ENCODE data around the gene MYO1D.

Gene MYO1D

GRCh38 chr17:32601866-32602265 is 275.1 kb downstream of the MYO1D start:
- intact Hi-C loops (cut with DNase I; ENCODE audit: low total_unique reads) = no loop called here
- Histone ChIP-seq H3K27me3 (no peaks in the 10 kb centered on the region), H3K27ac (no peak overlapping the region), H3K4me3 (no peak overlapping the region), H3K9me3 (peaks cover 0 to 4% (median 0%) of the 10 kb centered on the region in 3 donors), H3K4me1 (no peaks in the 10 kb centered on the region), H3K36me3 (peaks cover 12 to 53% (median 19%) of the 10 kb centered on the region in 3 donors)
- TF ChIP-seq CTCF (IDR thresholded peaks at IDR 0.05) = no peak
- DNase-seq = no peak

GRCh38 chr17:32596628-32597027 is 280.3 kb downstream of the MYO1D start:
- Histone ChIP-seq H3K36me3 (peaks cover 16 to 25% (median 23%) of the 10 kb centered on the region in 3 donors), H3K27ac (no peak overlapping the region), H3K27me3 (no peaks in the 10 kb centered on the region), H3K4me3 (no peak overlapping the region), H3K4me1 (no peaks in the 10 kb centered on the region), H3K9me3 (peaks cover 0 to 4% (median 0%) of the 10 kb centered on the region in 3 donors)
- DNase-seq = no peak
- intact Hi-C loops (cut with DNase I; ENCODE audit: low total_unique reads) = no loop called here
- no peak for TF ChIP-seq CTCF (IDR thresholded peaks at IDR 0.05)

GRCh38 chr17:32596206-32596605 is 280.7 kb downstream of the MYO1D start:
- no peak overlapping the region for H3K27ac ChIP-seq
- intact Hi-C loops (cut with DNase I; ENCODE audit: low total_unique reads) = no loop called here
- TF ChIP-seq CTCF (IDR thresholded peaks at IDR 0.05) = no peak
- no peaks in the 10 kb centered on the region for H3K27me3 ChIP-seq
- no peak overlapping the region for H3K4me3 ChIP-seq
- peaks cover 11 to 23% (median 19%) of the 10 kb centered on the region in 3 donors for H3K36me3 ChIP-seq
- H3K4me1 ChIP-seq = no peaks in the 10 kb centered on the region
- no peak for DNase-seq
- H3K9me3 ChIP-seq = peaks cover 0 to 4% (median 0%) of the 10 kb centered on the region in 3 donors

- intact Hi-C loops (cut with DNase I; ENCODE audit: low total_unique reads) = no loop called here
- peaks cover 0 to 25% (median 0%) of the 10 kb centered on the region in 3 donors for H3K36me3 ChIP-seq
- no peak overlapping the region for H3K4me3 ChIP-seq
Measured at GRCh38 chr17:32593003-32593402, 283.9 kb downstream of the MYO1D start.

GRCh38 chr17:32591405-32591804 is 285.5 kb downstream of the MYO1D start:
- no peak for DNase-seq
- no peaks in the 10 kb centered on the region for H3K4me1 ChIP-seq
- intact Hi-C loops (cut with DNase I; ENCODE audit: low total_unique reads) = no loop called here
- H3K9me3 ChIP-seq = no peaks in the 10 kb centered on the region
- peaks cover 0 to 19% (median 0%) of the 10 kb centered on the region in 3 donors for H3K36me3 ChIP-seq
- no peaks in the 10 kb centered on the region for H3K27me3 ChIP-seq
- H3K27ac ChIP-seq = no peak overlapping the region
- H3K4me3 ChIP-seq = no peak overlapping the region
- no peak for TF ChIP-seq CTCF (IDR thresholded peaks at IDR 0.05)

More at GRCh38 chr17:32593003-32593402, 283.9 kb downstream of the MYO1D start:
- no peak overlapping the region for H3K27ac ChIP-seq
- no peaks in the 10 kb centered on the region for H3K9me3 ChIP-seq
- H3K27me3 ChIP-seq = no peaks in the 10 kb centered on the region
- no peak for TF ChIP-seq CTCF (IDR thresholded peaks at IDR 0.05)
- no peak for DNase-seq
- no peaks in the 10 kb centered on the region for H3K4me1 ChIP-seq

- no peak overlapping the region for H3K4me3 ChIP-seq
- H3K36me3 ChIP-seq = peaks cover 0 to 15% (median 0%) of the 10 kb centered on the region in 3 donors
- H3K4me1 ChIP-seq = no peaks in the 10 kb centered on the region
- no peak overlapping the region for H3K27ac ChIP-seq
- H3K27me3 ChIP-seq = no peaks in the 10 kb centered on the region
- DNase-seq = no peak
- no peak for TF ChIP-seq CTCF (IDR thresholded peaks at IDR 0.05)
- intact Hi-C loops (cut with DNase I; ENCODE audit: low total_unique reads) = no loop called here
- H3K9me3 ChIP-seq = no peaks in the 10 kb centered on the region
Measured at GRCh38 chr17:32590974-32591373, 285.9 kb downstream of the MYO1D start.

Data from tibial artery (tissue), 4 donors.